NCI-H748 treated with DMSO at 0.1 percent for 48 hours (cell line): ENCODE data around the gene MUC22.
A peak's percentile ranks its signal among the peaks of the same experiment; 100 is the strongest.
"Not testable (repeated sequence)": the region's sequence is repeated elsewhere in the genome, so short reads cannot be mapped to it uniquely, and the experiment has no call there.

Source experiments
- DNase-seq: peaks from one replicate; lab custom pipeline; 2025; lab: John Stamatoyannopoulos, UW

MUC22 gene

GRCh38 chr6:31010393-31011060 is at the start of gene MUC22:
TSS of gene MUC22 (plus strand) at chr6:31010474. CDS start at chr6:31010707, 233 bp downstream.
- DNase-seq: no peak

- no peak for DNase-seq
Measured at GRCh38 chr6:30960907-30961673, 49.2 kb upstream of the MUC22 start.

GRCh38 chr6:30962716-30963115 is 47.6 kb upstream of the MUC22 start:
- no peak for DNase-seq

- DNase-seq: no peak
Measured at GRCh38 chr6:30963641-30964040, 46.6 kb upstream of the MUC22 start.

- no peak for DNase-seq
Measured at GRCh38 chr6:30964075-30964474, 46.2 kb upstream of the MUC22 start.

GRCh38 chr6:30965140-30965601 is 45.1 kb upstream of the MUC22 start:
- DNase-seq: no peak

- no peak for DNase-seq
Measured at GRCh38 chr6:30966154-30966553, 44.1 kb upstream of the MUC22 start.

- not testable (repeated sequence) for DNase-seq
Measured at GRCh38 chr6:30969171-30969570, 41.1 kb upstream of the MUC22 start.

- DNase-seq: peak; percentile 21
Measured at GRCh38 chr6:30970946-30971345, 39.3 kb upstream of the MUC22 start.

GRCh38 chr6:30972816-30973215 is 37.5 kb upstream of the MUC22 start:
- no peak for DNase-seq

- no peak for DNase-seq
Measured at GRCh38 chr6:30974490-30975252, 35.6 kb upstream of the MUC22 start.

- no peak for DNase-seq
Measured at GRCh38 chr6:30979141-30979540, 31.1 kb upstream of the MUC22 start.

- no peak for DNase-seq
Measured at GRCh38 chr6:30979690-30980089, 30.6 kb upstream of the MUC22 start.

- peak; percentile 61 for DNase-seq
Measured at GRCh38 chr6:30981942-30982772, 28.1 kb upstream of the MUC22 start.

GRCh38 chr6:30983439-30983838 is 26.8 kb upstream of the MUC22 start, which contains the start of gene MUC21:
TSS of gene MUC21 (plus strand) at chr6:30983718. CDS start at chr6:30983959, 241 bp downstream.
- DNase-seq: no peak

- no peak for DNase-seq
Measured at GRCh38 chr6:30985490-30985889, 24.8 kb upstream of the MUC22 start.

- DNase-seq: no peak
Measured at GRCh38 chr6:30987304-30987703, 23.0 kb upstream of the MUC22 start.

GRCh38 chr6:30988209-30988825 is 22.0 kb upstream of the MUC22 start:
- no peak for DNase-seq

GRCh38 chr6:30990422-30991086 is 19.7 kb upstream of the MUC22 start:
- no peak for DNase-seq

GRCh38 chr6:30991891-30992290 is 18.4 kb upstream of the MUC22 start:
- no peak for DNase-seq

- no peak for DNase-seq
Measured at GRCh38 chr6:30997301-30997700, 13.0 kb upstream of the MUC22 start.
